Neural cell (in vitro differentiated cells): ENCODE data around the gene SLC31A1. TPM values are rescaled to one million over a fixed set of nuclear protein-coding genes. Genes with fewer than 3 reads are reported as not detected.

Experiments
- H2AFZ ChIP-seq: fragments of 200-600, 300-800 bp; sonication (generic), shearing (Covaris generic); 2 replicates; pipeline ENCODE4 v1.6.0; 2014; ENCODE audit warnings: low read depth, mild to moderate bottlenecking, antibody characterized with exemption, low read length, moderate library complexity
- H3F3A ChIP-seq: fragments of 200-600 bp; shearing (Covaris generic); 2 replicates; pipeline ENCODE4 v1.6.1; 2016; ENCODE audit warnings: mild to moderate bottlenecking, moderate library complexity, mixed read lengths, antibody characterized with exemption, low read length; ENCODE audit not compliant: insufficient read depth, poor library complexity, severe bottlenecking
- H3K27ac ChIP-seq: fragments of 200-600, 300-800 bp; sonication (generic), shearing (Covaris generic); 2 replicates; pipeline ENCODE4 v1.5.1; 2014; ENCODE audit warnings: mild to moderate bottlenecking, low read length, moderate library complexity
- H3K27me3 ChIP-seq: fragments of 300-800, 200-600 bp; sonication (generic), shearing (Covaris generic); 2 replicates; pipeline ENCODE4 v1.6.0; 2014; ENCODE audit warnings: mild to moderate bottlenecking, low read depth, low read length, moderate library complexity; ENCODE audit not compliant: insufficient read depth
- H3K36me3 ChIP-seq: fragments of 300-800, 200-600 bp; sonication (generic), shearing (Covaris generic); 2 replicates; pipeline ENCODE4 v1.5.1; 2014; ENCODE audit warnings: mild to moderate bottlenecking, antibody characterized with exemption, low read length, moderate library complexity; ENCODE audit not compliant: insufficient read depth
- H3K4me2 ChIP-seq: fragments of 300-800, 200-600 bp; sonication (generic), shearing (Covaris generic); 2 replicates; pipeline ENCODE4 v1.6.0; 2014; ENCODE audit warnings: mild to moderate bottlenecking, low read length
- H3K4me3 ChIP-seq: fragments of 300-800, 200-600 bp; sonication (generic), shearing (Covaris generic); 2 replicates; pipeline ENCODE4 v1.5.1; 2014; ENCODE audit warnings: mild to moderate bottlenecking, low read length, moderate library complexity
- H3K79me2 ChIP-seq: fragments of 200-600 bp; shearing (Covaris generic); replicated peaks from 2 replicates; pipeline ENCODE4 v1.6.0; 2014; ENCODE audit warnings: mild to moderate bottlenecking, low read length, moderate library complexity; ENCODE audit not compliant: insufficient read depth
- H3K9ac ChIP-seq: fragments of 300-800, 200-600 bp; sonication (generic), shearing (Covaris generic); 2 replicates; pipeline ENCODE4 v1.6.1; 2016; ENCODE audit warnings: mild to moderate bottlenecking, low read length, mixed read lengths
- H3K9me2 ChIP-seq: fragments of 200-600 bp; shearing (Covaris generic); 2 replicates; pipeline ENCODE4 v1.6.1; 2016; ENCODE audit warnings: mild to moderate bottlenecking, low read length, mixed read lengths; ENCODE audit not compliant: insufficient read depth
- H3K9me3 ChIP-seq: fragments of 200-600, 300-800 bp; sonication (generic), shearing (Covaris generic); 2 replicates; pipeline ENCODE4 v1.6.1; 2016; ENCODE audit warnings: mild to moderate bottlenecking, mixed run types, low read length, moderate library complexity, mixed read lengths
- H4K20me1 ChIP-seq: fragments of 200-600 bp; shearing (Covaris generic); 2 replicates; pipeline ENCODE4 v1.6.1; 2016; ENCODE audit warnings: mild to moderate bottlenecking, mixed run types; ENCODE audit not compliant: insufficient read depth
- CTCF ChIP-seq: fragments of 450-650 bp; IDR thresholded peaks from 2 replicates; pipeline ENCODE4 v1.5.1; 2014; ENCODE audit warnings: antibody characterized with exemption, mild to moderate bottlenecking, moderate library complexity; ENCODE audit not compliant: poor library complexity, severe bottlenecking
- EP300 ChIP-seq: fragments of 450-650 bp; conservative IDR thresholded peaks from 2 replicates; pipeline ENCODE4 v1.6.1; 2014; ENCODE audit warnings: antibody characterized with exemption, mild to moderate bottlenecking, moderate library complexity; ENCODE audit not compliant: poor library complexity, severe bottlenecking
- EZH2 ChIP-seq: fragments of 200-600, 300-800 bp; shearing (Covaris generic), sonication (generic); IDR thresholded peaks from 2 replicates; pipeline ENCODE4 v1.6.1; 2014; ENCODE audit warnings: antibody characterized with exemption, low read length, borderline replicate concordance, mild to moderate bottlenecking; ENCODE audit not compliant: insufficient read depth, poor library complexity, severe bottlenecking
- MXI1 ChIP-seq: fragments of 450-650 bp; conservative IDR thresholded peaks from 2 replicates; pipeline ENCODE4 v1.6.1; 2014; ENCODE audit warnings: antibody characterized with exemption, mild to moderate bottlenecking; ENCODE audit not compliant: poor library complexity, severe bottlenecking
- POLR2AphosphoS5 ChIP-seq: IDR thresholded peaks from 2 replicates; pipeline ENCODE4 v1.6.1; 2012
- RAD21 ChIP-seq: fragments of 450-650 bp; conservative IDR thresholded peaks from 2 replicates; pipeline ENCODE4 v1.6.1; 2014; ENCODE audit warnings: antibody characterized with exemption, mild to moderate bottlenecking, moderate library complexity
- REST ChIP-seq: IDR thresholded peaks from 2 replicates; pipeline ENCODE4 v1.6.1; 2012; ENCODE audit warnings: borderline replicate concordance
- SMC3 ChIP-seq: fragments of 450-650 bp; conservative IDR thresholded peaks from 2 replicates; pipeline ENCODE4 v1.6.1; 2014; ENCODE audit warnings: antibody characterized with exemption, mild to moderate bottlenecking, moderate library complexity; ENCODE audit not compliant: poor library complexity
- TAF1 ChIP-seq: IDR thresholded peaks from 2 replicates; pipeline ENCODE4 v1.6.1; 2012; ENCODE audit warnings: low read depth
- polyA plus RNA-seq: library from polyadenylated mRNA; depleted of rRNA; stranded (reverse); fragments of >200 nt; gene quantifications from 2 replicates; pipeline ENCODE4 v1.2.3, GENCODE V29; 2014

Gene SLC31A1
- polyA plus RNA-seq, 1 donor from 2014 or later, result 7.4 TPM

GRCh38 chr9:113192455-113192854, 28.9 kb upstream of the SLC31A1 start:
- Histone ChIP-seq H3K27me3 (no peaks in the 10 kb centered on the region), H2AFZ (no peak overlapping the region), H3K36me3 (peaks cover 5% of the 10 kb centered on the region), H3K9ac (no peak overlapping the region), H3K4me3 (no peak overlapping the region), H3K9me2 (no peaks in the 10 kb centered on the region), H3K27ac (no peak overlapping the region), H3F3A (no peaks in the 10 kb centered on the region), H3K9me3 (no peaks in the 10 kb centered on the region), H3K4me2 (no peak overlapping the region), H4K20me1 (no peaks in the 10 kb centered on the region), H3K79me2 (no peaks in the 10 kb centered on the region)
- TF ChIP-seq TAF1 (no peak), CTCF (no peak)

GRCh38 chr9:113199683-113200329, 21.5 kb upstream of the SLC31A1 start:
- H3K9me3 ChIP-seq, result no peaks in the 10 kb centered on the region
- H3K36me3 ChIP-seq, result peaks cover 12% of the 10 kb centered on the region
- H3K27ac ChIP-seq, result no peak overlapping the region
- no peak overlapping the region for H2AFZ ChIP-seq
- no peaks in the 10 kb centered on the region for H3K9me2 ChIP-seq
- no peak overlapping the region for H3K9ac ChIP-seq
- H3K4me3 ChIP-seq, result no peak overlapping the region
- no peak for TF ChIP-seq EZH2
- no peak for TF ChIP-seq EP300
- TF ChIP-seq RAD21, result no peak
- no peak for TF ChIP-seq MXI1
- TF ChIP-seq POLR2AphosphoS5, result no peak
- TF ChIP-seq TAF1, result no peak
- TF ChIP-seq CTCF, result no peak
- no peak for TF ChIP-seq REST
- TF ChIP-seq SMC3, result no peak
- H4K20me1 ChIP-seq, result no peaks in the 10 kb centered on the region
- H3K4me2 ChIP-seq, result no peak overlapping the region
- H3K27me3 ChIP-seq, result no peaks in the 10 kb centered on the region
- no peaks in the 10 kb centered on the region for H3F3A ChIP-seq
- no peaks in the 10 kb centered on the region for H3K79me2 ChIP-seq
